Sigmoid colon (tissue), 7 donors: ENCODE results near the gene RASL10A. TPM values are rescaled to one million over a fixed set of nuclear protein-coding genes. Genes with fewer than 3 reads are reported as not detected.
A peak's percentile ranks its signal among the peaks of the same experiment; 100 is the strongest.

ENCODE experiments used
- DNase-seq: peaks from one replicate; pipeline ENCODE4 v3.0.0-alpha.2; 2019
- H3K27ac ChIP-seq, 4 donors: fragments of 200-600 bp; sonication (generic); one replicate each; pipeline ENCODE4 v1.5.1; 2016 to 2019; ENCODE audit warnings: mild to moderate bottlenecking in 1 of 4
- H3K27me3 ChIP-seq, 3 donors: fragments of 200-600 bp; sonication (generic); one replicate each; pipeline ENCODE4 v1.5.1; 2019; ENCODE audit warnings: mild to moderate bottlenecking in 1 of 3
- H3K36me3 ChIP-seq, 4 donors: fragments of 200-600 bp; sonication (generic); one replicate each; pipeline ENCODE4 v1.5.1; 2016 to 2019
- H3K4me1 ChIP-seq, 4 donors: fragments of 200-600 bp; sonication (generic); one replicate each; pipeline ENCODE4 v1.5.1; 2017 to 2019
- H3K4me3 ChIP-seq, 4 donors: fragments of 200-600 bp; sonication (generic); one replicate each; pipeline ENCODE4 v1.5.1; 2017 to 2019; ENCODE audit warnings: mild to moderate bottlenecking in 2 of 4, moderate library complexity in 1 of 4
- H3K9me3 ChIP-seq, 4 donors: fragments of 200-600 bp in 3 of 4; sonication (generic) in 3 of 4; one replicate each; pipeline versions ENCODE4 v1.5.1 to v1.6.1; 2013 to 2019
- CTCF ChIP-seq, 4 experiments: fragments of 450-650 bp in 3 of 4; fragments of 200-600 bp in 1 of 4; IDR thresholded peaks; one replicate each; pipeline ENCODE4 v1.5.1; 2016 to 2019; ENCODE audit warnings: antibody characterized with exemption in 4 of 4, mild to moderate bottlenecking in 3 of 4, moderate library complexity in 2 of 4
- EP300 ChIP-seq, 4 donors: sonication (generic); formaldehyde crosslinking; IDR thresholded peaks; one replicate each; pipeline ENCODE4 v1.6.1; 2017; ENCODE audit warnings: antibody characterized with exemption in 4 of 4
- POLR2A ChIP-seq, 2 donors: fragments of 450-650 bp; IDR thresholded peaks; one replicate each; pipeline ENCODE4 v1.6.1; 2016; ENCODE audit warnings: antibody characterized with exemption in 2 of 2, mild to moderate bottlenecking in 2 of 2, moderate library complexity in 2 of 2
- POLR2AphosphoS5 ChIP-seq, 4 donors: sonication (generic); formaldehyde crosslinking; IDR thresholded peaks; one replicate each; pipeline ENCODE4 v1.6.1; 2017; ENCODE audit warnings: antibody characterized with exemption in 4 of 4
- WGBS, 2 donors: extraction: QIAGEN DNeasy Blood & Tissue Kit; methylation state at CpG; one replicate each; pipeline ENCODE4 v1.1.7; 2013; 5-methylcytosine and 5-hydroxymethylcytosine counted together
- intact Hi-C: fragments of 100-400 bp; cut with DNase I; formaldehyde crosslinking; loops from one replicate; pipeline ENCODE4 v1.15.1; 2023
- polyA plus RNA-seq, 3 donors: library from polyadenylated mRNA; stranded (reverse); fragments of 200-250 nt; gene quantifications; one replicate each; pipeline ENCODE4 v1.2.3, GENCODE V29; 2013
- total RNA-seq, 4 donors: library from RNA; depleted of rRNA; stranded (reverse); fragments of >200 nt; gene quantifications; one replicate each; pipeline ENCODE4 v1.1.0, GENCODE V29; 2016
- donor health status: healthy with polysubstance abuse.
- donor health status: Bipolar disorder and iron deficiency.
- donor health status: healthy.

Gene RASL10A
- total and polyA plus RNA-seq, 7 donors: 0.33 to 3.0 (median 1.4) TPM; not detected in 2

GRCh38 chr22:29313126-29313575 is 2.3 kb downstream of the RASL10A start:
- WGBS, 2 donors: 18% methylated on average over 44 of the region's 44 CpGs
- Histone ChIP-seq H3K27ac (no peak overlapping the region), H3K9me3 (no peaks in the 10 kb centered on the region), H3K4me3 (peak overlapping the region in 1 of 4 donors; percentile 16), H3K36me3 (no peaks in the 10 kb centered on the region), H3K4me1 (peaks cover 0 to 77% (median 72%) of the 10 kb centered on the region in 4 donors), H3K27me3 (peaks cover 28 to 35% (median 34%) of the 10 kb centered on the region in 3 donors)
- TF ChIP-seq EP300 (IDR thresholded peaks at IDR 0.05) (no peak), CTCF (IDR thresholded peaks at IDR 0.05) (peak; percentile 22 to 60 (median 38)), POLR2AphosphoS5 (IDR thresholded peaks at IDR 0.05) (peak in 3 of 4 donors; percentile 23 to 34 (median 26)), POLR2A (IDR thresholded peaks at IDR 0.05) (no peak)
- no peak for DNase-seq
- intact Hi-C loops: no loop called here

- no peaks in the 10 kb centered on the region for H3K9me3 ChIP-seq
- 75 to 89% methylated on average over 25 of the region's 25 CpGs for WGBS, 2 donors
- no peak for TF ChIP-seq EP300 (IDR thresholded peaks at IDR 0.05)
- no peak for TF ChIP-seq CTCF (IDR thresholded peaks at IDR 0.05)
- TF ChIP-seq POLR2AphosphoS5 (IDR thresholded peaks at IDR 0.05): no peak
- TF ChIP-seq POLR2A (IDR thresholded peaks at IDR 0.05): no peak
- peaks cover 28 to 35% (median 34%) of the 10 kb centered on the region in 3 donors for H3K27me3 ChIP-seq
- no peaks in the 10 kb centered on the region for H3K36me3 ChIP-seq
- H3K4me3 ChIP-seq: no peak overlapping the region
- H3K4me1 ChIP-seq: peaks cover 0 to 84% (median 79%) of the 10 kb centered on the region in 4 donors
- DNase-seq: peak; percentile 65
- H3K27ac ChIP-seq: peak overlapping the region in 3 of 4 donors; percentile 86 to 94 (median 90)
- intact Hi-C loops: no loop called here
These were observed 3.0 kb downstream of the RASL10A start for GRCh38 chr22:29312218-29313125.

- Histone ChIP-seq H3K27me3 (peaks cover 28 to 34% (median 34%) of the 10 kb centered on the region in 3 donors), H3K4me1 (peaks cover 0 to 87% (median 80%) of the 10 kb centered on the region in 4 donors), H3K9me3 (no peaks in the 10 kb centered on the region), H3K27ac (peak overlapping the region; percentile 86 to 94 (median 88)), H3K36me3 (no peaks in the 10 kb centered on the region), H3K4me3 (peak overlapping the region in 3 of 4 donors; percentile 26 to 34 (median 29))
- intact Hi-C loops: no loop called here
- TF ChIP-seq CTCF (IDR thresholded peaks at IDR 0.05) (no peak), POLR2A (IDR thresholded peaks at IDR 0.05) (no peak), EP300 (IDR thresholded peaks at IDR 0.05) (no peak), POLR2AphosphoS5 (IDR thresholded peaks at IDR 0.05) (no peak)
- DNase-seq: no peak
- 60 to 77% methylated on average over 50 of the region's 50 CpGs for WGBS, 2 donors
These were observed 3.9 kb downstream of the RASL10A start for GRCh38 chr22:29311464-29312217.

GRCh38 chr22:29310863-29311339 is 4.6 kb downstream of the RASL10A start:
- H3K27me3 ChIP-seq: peaks cover 21 to 28% (median 27%) of the 10 kb centered on the region in 3 donors
- H3K27ac ChIP-seq: peak overlapping the region; percentile 86 to 94 (median 88)
- peak; percentile 98 for DNase-seq
- H3K4me1 ChIP-seq: peaks cover 0 to 93% (median 79%) of the 10 kb centered on the region in 4 donors
- H3K9me3 ChIP-seq: no peaks in the 10 kb centered on the region
- intact Hi-C loops: no loop called here
- no peaks in the 10 kb centered on the region for H3K36me3 ChIP-seq
- TF ChIP-seq POLR2A (IDR thresholded peaks at IDR 0.05) (no peak), CTCF (IDR thresholded peaks at IDR 0.05) (no peak), EP300 (IDR thresholded peaks at IDR 0.05) (peak in 1 of 4 donors; percentile 37), POLR2AphosphoS5 (IDR thresholded peaks at IDR 0.05) (peak; percentile 25 to 84 (median 46))
- peak overlapping the region in 3 of 4 donors; percentile 26 to 34 (median 29) for H3K4me3 ChIP-seq
- 6 to 16% methylated on average over 18 of the region's 18 CpGs for WGBS, 2 donors
